Measurements from ENCODE around the gene METTL15.

GRCh38 chr11:28259177-28259843 is 151.1 kb downstream of the METTL15 start:
- TF ChIP-seq CTCF (IDR thresholded peaks at IDR 0.05) = no peak
- no peak for TF ChIP-seq POLR2A (IDR thresholded peaks at IDR 0.05)

All from uterus (tissue), 2 donors.